Adipocyte (in vitro differentiated cells): ENCODE measurements around the gene PERM1.

Experiments
- DNase-seq: peaks from one replicate; pipeline ENCODE4 v3.0.0-alpha.2; 2015; ENCODE audit warnings: low read depth
- H3K27me3 ChIP-seq: replicated peaks from 2 replicates; pipeline ENCODE4 v1.7.0; 2013; ENCODE audit warnings: mild to moderate bottlenecking, low read length, moderate library complexity; ENCODE audit not compliant: control insufficient read depth, insufficient read depth
- H3K36me3 ChIP-seq: 2 replicates; pipeline ENCODE4 v1.7.0; 2013; ENCODE audit warnings: low read length, mild to moderate bottlenecking, moderate library complexity; ENCODE audit not compliant: control insufficient read depth, insufficient read depth, severe bottlenecking
- H3K4me1 ChIP-seq: 2 replicates; pipeline ENCODE4 v1.7.0; 2013; ENCODE audit warnings: mild to moderate bottlenecking, low read length, moderate library complexity; ENCODE audit not compliant: control insufficient read depth, insufficient read depth
- H3K4me3 ChIP-seq: 2 replicates; pipeline ENCODE4 v1.7.0; 2013; ENCODE audit warnings: mild to moderate bottlenecking, low read length, moderate library complexity
- H3K9ac ChIP-seq: 2 replicates; pipeline ENCODE4 v1.7.0; 2013; ENCODE audit warnings: mild to moderate bottlenecking, low read length, moderate library complexity
- H3K9me3 ChIP-seq: 2 replicates; pipeline ENCODE4 v1.7.0; 2013; ENCODE audit warnings: mild to moderate bottlenecking, low read length, moderate library complexity; ENCODE audit not compliant: control insufficient read depth

Gene PERM1

DNA sequence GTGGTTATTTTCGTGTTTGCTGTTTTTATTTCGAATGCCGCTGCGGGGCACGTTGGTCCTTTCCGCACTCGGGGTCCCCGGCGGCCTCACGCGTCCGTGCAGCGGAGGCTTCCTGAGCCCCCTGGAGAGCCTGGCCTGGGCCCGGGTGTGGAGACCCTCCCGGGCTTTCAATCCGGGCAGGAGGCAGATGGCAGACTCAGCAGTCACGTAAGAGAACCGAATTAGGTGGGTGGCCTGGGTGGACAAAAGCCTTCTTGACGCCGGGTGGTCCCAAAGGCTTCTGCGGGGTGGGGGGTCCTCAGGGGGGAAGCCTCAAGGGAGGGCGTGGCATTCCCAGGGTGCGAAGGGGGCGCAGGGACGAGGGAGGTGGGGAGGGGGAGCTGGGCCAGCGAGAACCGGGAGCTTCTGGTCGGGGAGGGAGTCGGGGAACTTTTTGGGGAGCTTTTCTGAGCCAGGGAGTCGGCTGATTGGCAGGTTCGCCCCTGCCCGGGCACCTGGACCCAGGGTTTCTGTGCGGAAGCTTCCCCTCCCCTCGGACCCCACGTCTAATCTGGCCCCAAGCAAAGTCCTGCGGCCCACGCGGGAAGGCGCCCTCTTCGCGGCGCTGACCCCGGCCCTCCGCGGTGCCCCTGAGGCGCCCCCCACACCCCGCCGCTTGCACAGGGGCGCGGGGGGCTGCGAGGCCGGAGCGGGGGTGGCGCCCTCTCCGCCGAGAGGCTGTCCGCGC, 19.3 kb upstream of the PERM1 start:
- Histone ChIP-seq H3K36me3 (no peaks in the 10 kb centered on the region), H3K9ac (no peak overlapping the region), H3K9me3 (no peaks in the 10 kb centered on the region), H3K27me3 (peaks cover 39% of the 10 kb centered on the region), H3K4me3 (peak overlapping the region; percentile 74), H3K4me1 (peaks cover 3% of the 10 kb centered on the region)
- DNase-seq = peak; percentile 42

DNA sequence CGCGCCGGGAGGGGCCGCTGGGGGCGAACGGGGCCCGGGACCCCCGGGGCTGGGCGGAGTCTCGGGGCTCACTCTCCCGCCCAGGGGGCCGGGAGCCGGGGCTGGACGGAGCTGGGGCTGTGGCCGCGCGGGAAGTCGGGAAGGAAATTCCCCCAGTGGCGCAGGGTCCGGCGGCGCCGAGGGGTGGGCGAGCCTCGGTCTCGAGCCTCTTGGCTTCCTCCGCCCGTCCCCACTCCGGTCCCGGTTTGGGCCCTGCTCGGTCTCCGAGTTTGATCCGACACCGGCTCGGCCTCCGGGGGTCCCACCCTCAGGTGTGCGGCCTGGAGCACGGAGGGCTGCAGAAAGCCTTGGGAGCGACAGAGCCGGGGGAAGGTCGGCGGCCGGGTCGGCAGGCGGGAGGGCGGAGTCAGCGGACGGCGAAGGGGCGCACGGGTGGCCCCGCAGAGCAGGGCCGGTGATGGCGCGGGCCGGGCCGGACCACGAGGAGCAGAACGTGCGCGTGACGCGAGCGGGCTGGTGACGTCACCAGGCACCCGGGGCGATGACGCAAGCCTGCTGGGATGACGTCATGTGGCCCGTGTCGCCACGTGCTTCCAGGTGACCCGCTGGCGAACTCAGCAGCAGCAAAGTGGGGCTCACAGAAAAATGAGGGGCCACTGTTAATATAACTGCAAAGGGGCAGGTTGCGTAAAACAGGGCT, 18.6 kb upstream of the PERM1 start:
- Histone ChIP-seq H3K9me3 (no peaks in the 10 kb centered on the region), H3K36me3 (no peaks in the 10 kb centered on the region), H3K4me3 (peak overlapping the region; percentile 74), H3K27me3 (peaks cover 36% of the 10 kb centered on the region), H3K4me1 (peaks cover 3% of the 10 kb centered on the region), H3K9ac (peak overlapping the region; percentile 51)
- DNase-seq = peak; percentile 92

DNA sequence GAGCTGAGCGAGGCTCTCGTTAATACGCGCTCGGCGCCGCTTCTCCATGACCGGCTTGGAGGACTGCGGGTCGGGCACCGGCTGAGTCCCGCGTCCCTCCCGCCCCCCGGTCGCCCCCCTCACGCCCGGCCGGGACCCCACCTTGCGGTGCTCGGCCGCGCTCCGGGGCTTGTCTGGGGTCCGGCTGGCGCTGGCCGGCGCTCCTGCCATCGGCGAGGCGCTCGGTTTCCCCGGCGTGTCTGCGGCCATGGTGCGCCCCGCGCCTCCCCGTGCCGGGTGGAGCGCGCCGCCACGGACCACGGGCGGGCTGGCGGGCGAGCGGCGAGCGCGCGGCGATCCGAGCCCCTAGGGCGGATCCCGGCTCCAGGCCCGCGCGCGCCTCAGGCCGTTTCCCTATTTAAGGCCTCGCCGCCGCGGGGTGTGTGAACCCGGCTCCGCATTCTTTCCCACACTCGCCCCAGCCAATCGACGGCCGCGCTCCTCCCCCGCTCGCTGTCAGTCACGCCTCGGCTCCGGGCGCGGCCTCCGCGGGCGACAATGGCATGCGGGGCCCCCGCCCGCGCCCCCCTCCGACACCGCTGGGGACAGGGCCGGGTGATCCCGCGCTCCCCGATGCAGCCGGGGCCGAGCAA, 17.9 kb upstream of the PERM1 start, which contains the start of gene HES4:
HES4 (minus strand) TSS at position 373 of the 632 bp plus-strand sequence; CDS start at position 249, 124 bp downstream.
- Histone ChIP-seq H3K4me1 (peaks cover 3% of the 10 kb centered on the region), H3K9ac (peak within 1 kb of the TSS; percentile 51), H3K27me3 (peaks cover 35% of the 10 kb centered on the region), H3K9me3 (no peaks in the 10 kb centered on the region), H3K4me3 (peak within 1 kb of the TSS; percentile 74), H3K36me3 (no peaks in the 10 kb centered on the region)
- peak; percentile 98 for DNase-seq

DNA sequence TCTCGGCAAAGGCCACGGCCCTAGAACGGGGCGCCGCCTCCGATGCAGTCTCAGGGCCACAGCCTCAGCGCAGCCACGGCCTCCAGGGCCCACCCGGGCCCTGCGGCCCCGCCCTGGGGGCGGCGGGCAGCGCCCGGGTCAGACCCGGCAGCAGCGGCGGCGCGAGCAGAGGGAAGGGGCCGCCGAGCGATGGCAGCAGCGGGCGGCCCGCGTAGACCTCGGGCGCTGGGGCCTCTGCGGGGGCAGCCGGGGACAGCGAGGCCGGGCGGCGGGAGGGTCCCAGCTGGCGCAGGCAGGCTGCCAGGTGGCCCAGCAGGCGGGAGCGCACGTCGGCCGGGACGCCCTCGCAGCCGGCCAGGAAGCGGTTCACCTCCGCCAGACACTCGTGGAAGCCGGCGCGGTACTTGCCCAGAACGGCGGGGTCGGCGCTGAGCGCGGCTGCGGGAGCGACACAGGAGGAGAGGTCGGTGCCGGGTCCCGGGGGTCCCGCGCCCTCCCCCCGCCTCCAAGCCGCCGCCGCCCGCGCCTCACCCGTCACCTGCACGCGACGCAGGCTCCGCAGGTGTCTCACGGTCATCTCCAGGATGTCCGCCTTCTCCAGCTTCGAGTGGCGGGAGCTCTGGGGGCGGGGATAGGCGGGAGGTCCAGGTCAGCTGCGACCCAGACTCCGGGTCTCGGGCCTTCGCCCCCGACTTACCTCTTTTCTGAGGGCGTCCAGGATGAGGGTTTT, 17.3 kb upstream of the PERM1 start:
- DNase-seq = peak; percentile 78
- Histone ChIP-seq H3K36me3 (no peaks in the 10 kb centered on the region), H3K9me3 (no peaks in the 10 kb centered on the region), H3K4me3 (peak overlapping the region; percentile 37), H3K4me1 (peaks cover 3% of the 10 kb centered on the region), H3K27me3 (peaks cover 29% of the 10 kb centered on the region), H3K9ac (no peak overlapping the region)

DNA sequence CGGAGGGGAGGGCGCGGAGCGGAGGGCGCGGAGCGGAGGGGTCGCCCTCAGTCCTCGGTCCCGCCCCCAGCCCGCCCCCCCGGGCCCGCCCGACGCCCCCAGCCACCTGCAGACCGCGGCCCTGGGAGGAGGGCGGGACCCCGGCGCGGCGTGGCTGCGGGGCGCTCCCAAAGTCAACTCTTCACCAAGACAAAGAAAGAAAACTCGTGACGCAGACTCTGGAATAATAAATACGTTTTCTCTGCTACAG, 16.8 kb upstream of the PERM1 start:
- Histone ChIP-seq H3K4me3 (peak overlapping the region; percentile 37), H3K4me1 (peaks cover 3% of the 10 kb centered on the region), H3K9me3 (no peaks in the 10 kb centered on the region), H3K9ac (no peak overlapping the region), H3K36me3 (no peaks in the 10 kb centered on the region), H3K27me3 (peaks cover 29% of the 10 kb centered on the region)
- no peak for DNase-seq

GRCh38 chr1:997993-998744, 16.3 kb upstream of the PERM1 start:
- Histone ChIP-seq H3K4me3 (no peak overlapping the region), H3K4me1 (peaks cover 3% of the 10 kb centered on the region), H3K36me3 (no peaks in the 10 kb centered on the region), H3K9ac (no peak overlapping the region), H3K27me3 (peaks cover 24% of the 10 kb centered on the region), H3K9me3 (no peaks in the 10 kb centered on the region)
- no peak for DNase-seq

- Histone ChIP-seq H3K4me1 (peaks cover 3% of the 10 kb centered on the region), H3K9ac (no peak overlapping the region), H3K36me3 (no peaks in the 10 kb centered on the region), H3K4me3 (no peak overlapping the region), H3K27me3 (peaks cover 19% of the 10 kb centered on the region), H3K9me3 (peaks cover under 1% of the 10 kb centered on the region)
- no peak for DNase-seq
These were observed 15.8 kb upstream of the PERM1 start for GRCh38 chr1:997713-997992.

- H3K4me1 ChIP-seq = peaks cover 3% of the 10 kb centered on the region
- H3K9me3 ChIP-seq = peaks cover 6% of the 10 kb centered on the region
- no peaks in the 10 kb centered on the region for H3K36me3 ChIP-seq
- H3K27me3 ChIP-seq = peaks cover 19% of the 10 kb centered on the region
- no peak for DNase-seq
- no peak overlapping the region for H3K9ac ChIP-seq
- H3K4me3 ChIP-seq = no peak overlapping the region
These were observed 15.2 kb upstream of the PERM1 start for GRCh38 chr1:996851-997712.

GRCh38 chr1:995665-996633, 14.1 kb upstream of the PERM1 start:
- Histone ChIP-seq H3K27me3 (peaks cover 19% of the 10 kb centered on the region), H3K36me3 (no peaks in the 10 kb centered on the region), H3K4me1 (peaks cover 3% of the 10 kb centered on the region), H3K9ac (no peak overlapping the region), H3K9me3 (peaks cover 13% of the 10 kb centered on the region), H3K4me3 (no peak overlapping the region)
- DNase-seq = no peak
